NT2/D1 (cell line): Measurements from ENCODE around the gene TMEM59L.

Source experiments
- DNase-seq: peaks from one replicate; pipeline ENCODE4 v3.0.0-alpha.2; 2011; ENCODE audit warnings: low read depth, low spot score
- H3K27me3 ChIP-seq: 2 replicates; pipeline ENCODE4 v1.6.0; 2011; ENCODE audit warnings: mild to moderate bottlenecking; ENCODE audit not compliant: insufficient read length, insufficient read depth
- H3K36me3 ChIP-seq: 2 replicates; pipeline ENCODE4 v1.6.1; 2011; ENCODE audit warnings: mild to moderate bottlenecking, low read length, mixed read lengths; ENCODE audit not compliant: insufficient read depth, insufficient read length
- H3K4me1 ChIP-seq: 2 replicates; pipeline ENCODE4 v1.5.1; 2011; ENCODE audit not compliant: insufficient read depth, insufficient read length
- H3K4me3 ChIP-seq: 2 replicates; pipeline ENCODE4 v1.5.1; 2011; ENCODE audit warnings: low read depth; ENCODE audit not compliant: insufficient read length
- H3K9ac ChIP-seq: 2 replicates; pipeline ENCODE4 v1.6.0; 2011; ENCODE audit warnings: low read depth; ENCODE audit not compliant: insufficient read length
- H3K9me3 ChIP-seq: 2 replicates; pipeline ENCODE4 v1.5.1; 2011; ENCODE audit warnings: mild to moderate bottlenecking, low read length; ENCODE audit not compliant: insufficient read depth
- SUZ12 ChIP-seq: IDR thresholded peaks from 2 replicates; pipeline ENCODE4 v1.6.1; 2011; ENCODE audit not compliant: insufficient read length, insufficient read depth; ENCODE audit errors: extremely low read depth
- YY1 ChIP-seq: IDR thresholded peaks from 2 replicates; pipeline ENCODE4 v1.6.1; 2011; ENCODE audit not compliant: insufficient read length, insufficient read depth
- ZNF274 ChIP-seq: IDR thresholded peaks from 2 replicates; pipeline ENCODE4 v1.6.1; 2011; ENCODE audit warnings: mild to moderate bottlenecking, low read depth, low read length

TMEM59L gene

GRCh38 chr19:18612772-18613588, at the start of gene TMEM59L:
TMEM59L (plus strand) TSS chr19:18612870; CDS start chr19:18612959, 89 bp downstream.
- no peak for TF ChIP-seq SUZ12
- TF ChIP-seq ZNF274 = no peak
- TF ChIP-seq YY1 = no peak
- no peak for DNase-seq
- H3K4me3 ChIP-seq = peak within 1 kb of the TSS; percentile 68
- H3K9me3 ChIP-seq = peaks cover 4% of the 10 kb centered on the region; the same call in 1 of the 2 replicates
- H3K36me3 ChIP-seq = no peaks in the 10 kb centered on the region
- H3K4me1 ChIP-seq = peaks cover 40% of the 10 kb centered on the region
- H3K9ac ChIP-seq = peak within 1 kb of the TSS; percentile 71
- H3K27me3 ChIP-seq = peaks cover 89% of the 10 kb centered on the region

GRCh38 chr19:18566953-18567352, 45.7 kb upstream of the TMEM59L start:
- H3K27me3 ChIP-seq = no peaks in the 10 kb centered on the region
- H3K9ac ChIP-seq = no peak overlapping the region
- no peak overlapping the region for H3K4me3 ChIP-seq
- no peak for DNase-seq
- no peaks in the 10 kb centered on the region for H3K9me3 ChIP-seq
- H3K4me1 ChIP-seq = peaks cover under 1% of the 10 kb centered on the region
- TF ChIP-seq ZNF274 = no peak
- no peak for TF ChIP-seq SUZ12
- TF ChIP-seq YY1 = no peak
- peaks cover 78% of the 10 kb centered on the region for H3K36me3 ChIP-seq

GRCh38 chr19:18568367-18568766, 44.3 kb upstream of the TMEM59L start:
- Histone ChIP-seq H3K36me3 (peaks cover 74% of the 10 kb centered on the region), H3K9me3 (no peaks in the 10 kb centered on the region), H3K9ac (no peak overlapping the region), H3K4me1 (peaks cover 4% of the 10 kb centered on the region), H3K4me3 (no peak overlapping the region), H3K27me3 (no peaks in the 10 kb centered on the region)
- no peak for DNase-seq
- TF ChIP-seq YY1 = no peak
- no peak for TF ChIP-seq SUZ12
- TF ChIP-seq ZNF274 = no peak

- Histone ChIP-seq H3K4me3 (peak within 1 kb of the TSS; percentile 89), H3K9me3 (no peaks in the 10 kb centered on the region), H3K4me1 (peaks cover 7% of the 10 kb centered on the region), H3K9ac (peak within 1 kb of the TSS; percentile 97), H3K36me3 (peaks cover 77% of the 10 kb centered on the region), H3K27me3 (no peaks in the 10 kb centered on the region)
- TF ChIP-seq SUZ12 (no peak), ZNF274 (no peak), YY1 (peak; percentile 99)
- DNase-seq = peak; percentile 99
Measured at GRCh38 chr19:18571564-18572344, 40.9 kb upstream of the TMEM59L start, which contains the start of gene UBA52. UBA52 (plus strand) TSS chr19:18571857; CDS start chr19:18573301, 1,444 bp downstream.

- no peak overlapping the region for H3K4me3 ChIP-seq
- no peaks in the 10 kb centered on the region for H3K9me3 ChIP-seq
- no peaks in the 10 kb centered on the region for H3K27me3 ChIP-seq
- H3K9ac ChIP-seq = peak overlapping the region; percentile 0
- no peak for TF ChIP-seq SUZ12
- TF ChIP-seq YY1 = no peak
- no peak for TF ChIP-seq ZNF274
- peaks cover 62% of the 10 kb centered on the region for H3K36me3 ChIP-seq
- DNase-seq = no peak
- H3K4me1 ChIP-seq = peaks cover 7% of the 10 kb centered on the region
Measured at GRCh38 chr19:18574691-18575291, 37.9 kb upstream of the TMEM59L start.

DNA sequence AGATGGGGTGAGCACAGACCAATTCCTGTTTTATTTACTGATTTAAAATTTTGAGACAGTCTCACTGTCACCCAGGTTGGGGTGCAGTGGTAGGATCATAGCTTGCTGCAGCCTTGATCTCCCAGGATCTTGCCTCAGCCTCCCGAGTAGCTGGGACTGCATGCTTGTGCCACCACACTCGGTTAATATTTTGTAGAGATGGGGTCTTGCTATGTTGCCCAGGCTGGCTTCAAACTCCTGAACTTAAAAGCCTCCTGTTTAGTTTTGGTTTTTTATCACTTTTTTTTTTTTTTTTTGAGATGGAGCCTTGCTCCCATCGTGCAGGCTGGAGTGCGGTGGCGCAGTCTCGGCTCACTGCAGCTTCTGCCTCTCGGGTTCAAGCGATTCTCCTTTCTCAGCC, 36.3 kb upstream of the TMEM59L start:
- peaks cover 58% of the 10 kb centered on the region for H3K36me3 ChIP-seq
- H3K4me3 ChIP-seq = no peak overlapping the region

More for the DNA sequence above, 36.3 kb upstream of the TMEM59L start:
- Histone ChIP-seq H3K9me3 (no peaks in the 10 kb centered on the region), H3K4me1 (peaks cover 7% of the 10 kb centered on the region), H3K27me3 (no peaks in the 10 kb centered on the region), H3K9ac (no peak overlapping the region)
- TF ChIP-seq ZNF274 (no peak), SUZ12 (no peak), YY1 (no peak)
- DNase-seq = no peak
